ENCODE measurements around the gene NIPA2. TPM values are rescaled to one million over a fixed set of nuclear protein-coding genes. Genes with fewer than 3 reads are reported as not detected.

NIPA2 gene
- total and polyA plus RNA-seq, 3 donors from 2014 or later = 31.4 to 47.1 (median 33.9) TPM

- H3K4me1 ChIP-seq = no peaks in the 10 kb centered on the region
- no peak overlapping the region for H3K27ac ChIP-seq
- WGBS, 2 donors = 80 to 92% methylated on average over 15 to 17 of the region's 17 CpGs
- no peak overlapping the region for H3K4me3 ChIP-seq
- H3K27me3 ChIP-seq = no peaks in the 10 kb centered on the region
- no peaks in the 10 kb centered on the region for H3K36me3 ChIP-seq (ENCODE audit: low read depth, missing control alignments)
- DNase-seq = no peak
- intact Hi-C loops (cut with DNase I; ENCODE audit: low total_unique reads) = no loop called here
- no peaks in the 10 kb centered on the region for H3K9me3 ChIP-seq
- TF ChIP-seq CTCF (IDR thresholded peaks at IDR 0.05) = no peak
These were observed 34.7 kb downstream of the NIPA2 start for GRCh38 chr15:22872936-22873701.

DNA sequence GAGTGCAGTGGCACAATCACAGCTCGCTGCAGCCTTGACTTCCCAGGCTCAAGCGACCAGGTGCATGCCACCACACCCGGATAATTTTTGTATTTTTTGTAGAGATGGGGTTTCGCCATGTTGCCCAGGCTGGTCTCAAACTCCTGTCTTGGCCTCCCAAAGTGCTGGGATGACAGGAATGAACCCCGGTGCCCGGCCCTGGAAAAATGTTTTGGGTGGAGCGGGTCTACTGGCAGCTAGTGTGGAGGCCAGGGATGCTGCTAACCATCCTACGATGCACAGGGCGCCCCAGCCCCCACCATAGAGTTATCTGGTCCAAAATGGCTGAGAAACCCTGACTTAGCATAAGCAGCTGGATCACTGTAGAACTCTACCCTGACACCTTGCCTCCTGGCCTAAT, 35.4 kb downstream of the NIPA2 start:
- WGBS, 2 donors = 98 to 100% methylated on average over 6 to 9 of the region's 9 CpGs
- H3K4me1 ChIP-seq = no peaks in the 10 kb centered on the region
- intact Hi-C loops (cut with DNase I; ENCODE audit: low total_unique reads) = no loop called here
- H3K27ac ChIP-seq = no peak overlapping the region
- no peak for TF ChIP-seq POLR2A (IDR thresholded peaks at IDR 0.05)
- TF ChIP-seq CTCF (IDR thresholded peaks at IDR 0.05) = no peak
- no peak for DNase-seq
- H3K4me3 ChIP-seq = no peak overlapping the region
- H3K27me3 ChIP-seq = no peaks in the 10 kb centered on the region
- no peaks in the 10 kb centered on the region for H3K36me3 ChIP-seq (ENCODE audit: low read depth, missing control alignments)
- no peaks in the 10 kb centered on the region for H3K9me3 ChIP-seq

DNA sequence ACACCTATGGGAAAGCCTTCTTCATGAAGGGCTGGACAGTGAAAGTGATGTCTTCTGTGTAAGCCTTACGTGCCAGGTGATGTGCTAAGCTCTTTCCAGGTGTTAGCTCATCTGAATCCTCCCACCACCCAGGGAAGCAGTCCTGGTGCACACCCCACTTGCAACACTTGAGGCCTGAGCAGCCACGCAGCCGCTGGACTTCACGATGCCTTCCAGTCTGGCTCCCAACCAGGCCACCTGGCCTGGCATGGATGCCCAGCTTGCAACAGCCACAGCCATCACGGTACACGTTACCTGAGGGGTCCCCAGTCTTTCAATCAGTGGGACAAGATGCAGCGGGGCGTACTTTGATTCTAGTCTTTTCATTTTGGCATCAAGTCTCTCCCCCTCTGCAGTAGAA, 35.8 kb downstream of the NIPA2 start:
- intact Hi-C loops (cut with DNase I; ENCODE audit: low total_unique reads) = no loop called here
- TF ChIP-seq CTCF (IDR thresholded peaks at IDR 0.05) (no peak), POLR2A (IDR thresholded peaks at IDR 0.05) (no peak)
- WGBS, 2 donors = 95 to 100% methylated on average over 8 of the region's 8 CpGs
- no peak overlapping the region for H3K4me3 ChIP-seq
- H3K9me3 ChIP-seq = no peaks in the 10 kb centered on the region
- no peaks in the 10 kb centered on the region for H3K4me1 ChIP-seq
- H3K36me3 ChIP-seq (ENCODE audit: low read depth, missing control alignments) = no peaks in the 10 kb centered on the region
- H3K27ac ChIP-seq = no peak overlapping the region
- no peaks in the 10 kb centered on the region for H3K27me3 ChIP-seq
- no peak for DNase-seq

DNA sequence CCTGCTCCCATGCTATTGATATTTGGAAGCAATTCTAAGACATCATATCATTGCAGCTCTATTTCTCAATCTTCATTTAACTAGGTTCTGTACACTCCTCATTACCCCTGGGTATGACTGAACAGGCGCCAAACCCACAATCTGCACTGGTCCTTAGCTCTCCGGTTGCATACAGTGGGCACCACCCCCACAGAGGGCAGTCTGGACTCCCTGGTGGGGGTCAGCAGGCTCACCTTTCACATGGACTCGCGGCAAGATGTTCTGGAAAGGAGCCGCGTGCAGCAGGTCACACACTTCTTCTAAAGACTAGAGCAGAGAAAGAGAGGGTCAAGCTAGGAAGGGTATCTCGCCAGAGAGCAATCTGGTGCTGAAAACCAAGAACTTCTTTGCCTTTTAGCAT, 36.5 kb downstream of the NIPA2 start:
- WGBS, 2 donors = 88 to 90% methylated on average over 7 of the region's 7 CpGs
- TF ChIP-seq POLR2A (IDR thresholded peaks at IDR 0.05) = no peak
- Histone ChIP-seq H3K4me3 (no peak overlapping the region), H3K4me1 (no peaks in the 10 kb centered on the region), H3K36me3 (ENCODE audit: low read depth, missing control alignments) (no peaks in the 10 kb centered on the region), H3K27ac (no peak overlapping the region), H3K9me3 (no peaks in the 10 kb centered on the region), H3K27me3 (no peaks in the 10 kb centered on the region)
- no peak for DNase-seq
- intact Hi-C loops (cut with DNase I; ENCODE audit: low total_unique reads) = no loop called here

DNA sequence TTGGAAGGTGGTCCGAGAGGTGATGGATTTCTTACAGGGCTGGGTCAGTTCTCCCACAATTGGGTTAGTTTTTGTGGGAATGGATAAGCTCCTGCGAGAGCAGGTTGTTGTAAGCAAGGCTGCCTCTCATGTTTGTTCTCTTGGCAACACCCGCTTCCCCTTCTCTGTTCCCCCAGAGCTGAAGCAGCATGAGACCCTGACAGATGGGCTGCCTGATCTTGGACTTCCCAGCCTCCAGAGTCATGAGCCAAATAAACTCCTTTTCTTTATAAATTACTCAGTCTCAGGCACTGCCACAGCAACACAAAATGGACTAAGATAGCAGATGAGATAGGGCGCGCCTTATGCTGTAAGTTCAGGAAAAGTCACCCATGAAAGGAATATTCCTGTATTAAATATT, 38.7 kb downstream of the NIPA2 start:
- WGBS, 2 donors = 97 to 99% methylated on average over 5 of the region's 5 CpGs
- TF ChIP-seq CTCF (IDR thresholded peaks at IDR 0.05) (no peak), POLR2A (IDR thresholded peaks at IDR 0.05) (no peak)

More for the DNA sequence above, 38.7 kb downstream of the NIPA2 start:
- Histone ChIP-seq H3K36me3 (ENCODE audit: low read depth, missing control alignments) (no peaks in the 10 kb centered on the region), H3K4me3 (no peak overlapping the region), H3K9me3 (no peaks in the 10 kb centered on the region), H3K4me1 (no peaks in the 10 kb centered on the region), H3K27me3 (no peaks in the 10 kb centered on the region), H3K27ac (no peak overlapping the region)
- intact Hi-C loops (cut with DNase I; ENCODE audit: low total_unique reads) = no loop called here
- no peak for DNase-seq
